K562 (cell line): ENCODE measurements around the gene CLTA. TPM values are rescaled to one million over a fixed set of nuclear protein-coding genes. Genes with fewer than 3 reads are reported as not detected.
"Not testable (repeated sequence)": the region's sequence is repeated elsewhere in the genome, so short reads cannot be mapped to it uniquely, and the experiment has no call there.

Experiments used
- ATAC-seq: fragments of 200-7000 bp; cut with Tn5 transposase; 3 replicates; pipeline ENCODE4 v1.9.1; 2020; ENCODE audit warnings: moderate library complexity
- BruUV-seq: library from RNA; stranded (reverse); fragments of 400-500 nt; replicated peaks from 2 replicates; lab custom pipeline; 2021; lab: Mats Ljungman, UMichigan
- CTCF ChIA-PET: fragments of 300-600 bp; formaldehyde crosslinking; extraction: SDS; loops from one replicate; lab custom pipeline; 2021; ENCODE audit warnings: low intra/inter-chr PET ratio; lab: Yijun Ruan, JAX
- POLR2A ChIA-PET: fragments of 300-600, 350-650 bp; sonication (Branson Sonifier 250); formaldehyde crosslinking; extraction: SDS; loops from one replicate; lab custom pipeline; 2021; ENCODE audit warnings: antibody characterized with exemption, inconsistent platforms; lab: Yijun Ruan, JAX
- DNase-seq, 4 experiments: peaks; one replicate each; pipeline versions ENCODE4 v3.0.0 to v3.0.0-alpha.2; 2011 to 2018; ENCODE audit warnings: low spot score in 3 of 4, mixed read lengths in 3 of 4; ENCODE audit errors: extremely low read depth in 1 of 4
- FAIRE-seq: peaks from 2 replicates; lab custom pipeline; 2011; peaks lifted over from hg19 to GRCh38; lab: Jason Lieb, UNC
- H2AFZ ChIP-seq: 2 replicates; pipeline ENCODE4 v1.6.0; 2011; ENCODE audit warnings: low read depth, low read length, control low read depth, inconsistent platforms
- H3K27ac ChIP-seq: fragments of 200-600 bp; 3 replicates; pipeline ENCODE4 v1.8.0; 2011; ENCODE audit warnings: low read depth, mild to moderate bottlenecking, control low read depth, inconsistent platforms, low read length, moderate library complexity, mixed read lengths; ENCODE audit errors: extremely low read depth
- H3K27me3 ChIP-seq, 2 experiments: fragments of 300-600 bp in 1 of 2; 2 replicates in 1 of 2; 3 replicates in 1 of 2; pipeline versions ENCODE4 v1.6.0 to v1.8.0; 2011; ENCODE audit warnings: inconsistent platforms in 2 of 2, low read length in 2 of 2, mild to moderate bottlenecking in 1 of 2, mixed read lengths in 1 of 2, moderate library complexity in 1 of 2; ENCODE audit not compliant: control insufficient read depth in 2 of 2, insufficient read depth in 2 of 2
- H3K36me3 ChIP-seq: fragments of 300-600 bp; 3 replicates; pipeline ENCODE4 v1.8.0; 2011; ENCODE audit warnings: mild to moderate bottlenecking, low read length, inconsistent platforms; ENCODE audit not compliant: control insufficient read depth, insufficient read depth
- H3K4me1 ChIP-seq, 2 experiments: fragments of 200-600 bp in 1 of 2; replicated peaks in 1 of 2; 2 replicates in 1 of 2; 3 replicates in 1 of 2; pipeline versions ENCODE4 v1.5.1 to v1.8.0; 2011; ENCODE audit warnings: inconsistent platforms in 2 of 2, low read length in 2 of 2, mild to moderate bottlenecking in 1 of 2, mixed read lengths in 1 of 2, moderate library complexity in 1 of 2; ENCODE audit not compliant: control insufficient read depth in 2 of 2, insufficient read depth in 2 of 2
- H3K4me2 ChIP-seq: 2 replicates; pipeline ENCODE4 v1.6.1; 2011; ENCODE audit warnings: low read length, control low read depth, inconsistent platforms, mixed read lengths; ENCODE audit not compliant: insufficient read depth
- H3K4me3 ChIP-seq: fragments of 200-600 bp; sonication (generic), shearing (Covaris generic); 2 replicates; pipeline ENCODE4 v1.5.1; 2016; ENCODE audit warnings: control low read depth, inconsistent platforms
- H3K79me2 ChIP-seq: fragments of 200-600 bp; 3 replicates; pipeline ENCODE4 v1.8.0; 2011; ENCODE audit warnings: low read length, inconsistent platforms; ENCODE audit not compliant: control insufficient read depth, insufficient read depth
- H3K9ac ChIP-seq, 2 experiments: 2 replicates each; pipeline versions ENCODE4 v1.6.0 to v1.6.1; 2011; ENCODE audit warnings: low read depth in 2 of 2, low read length in 2 of 2, control low read depth in 1 of 2, inconsistent platforms in 1 of 2, mild to moderate bottlenecking in 1 of 2, mixed read lengths in 1 of 2; ENCODE audit not compliant: insufficient read depth in 1 of 2
- H3K9me1 ChIP-seq: one replicate; pipeline ENCODE4 v1.6.0; 2011; ENCODE audit warnings: inconsistent platforms, mild to moderate bottlenecking, low read length, moderate library complexity; ENCODE audit not compliant: control insufficient read depth, insufficient read depth
- H3K9me3 ChIP-seq: replicated peaks from 2 replicates; pipeline ENCODE4 v1.5.1; 2011; ENCODE audit warnings: low read depth, low read length, inconsistent platforms; ENCODE audit not compliant: control insufficient read depth, insufficient read depth
- H4K20me1 ChIP-seq: replicated peaks from 2 replicates; pipeline ENCODE4 v1.6.1; 2011; ENCODE audit warnings: low read length, inconsistent platforms, mixed read lengths; ENCODE audit not compliant: control insufficient read depth, insufficient read depth
- BACH1 ChIP-seq: fragments of 200-800 bp; sonication (Bioruptor generic); IDR thresholded peaks from 2 replicates; pipeline ENCODE4 v1.6.1; 2016; ENCODE audit warnings: missing genetic modification characterization, missing compliant biosample characterization
- BCL6 ChIP-seq: fragments of 250-450 bp; sonication (Bioruptor Pico); IDR thresholded peaks from 2 replicates; pipeline ENCODE4 v1.4.0; 2020
- DDX20 ChIP-seq: fragments of 450-650 bp; IDR thresholded peaks from 2 replicates; pipeline ENCODE4 v1.6.1; 2016; ENCODE audit warnings: missing genetic modification characterization, low read depth, mild to moderate bottlenecking, missing compliant biosample characterization, moderate library complexity
- ERF ChIP-seq: fragments of 450-650 bp; formaldehyde crosslinking; IDR thresholded peaks from 2 replicates; pipeline ENCODE4 v1.4.0; 2020; ENCODE audit warnings: mild to moderate bottlenecking, mixed read lengths
- RFX7 ChIP-seq: fragments of 250-450 bp; sonication (Bioruptor Pico); IDR thresholded peaks from 2 replicates; pipeline ENCODE4 v1.5.1; 2021; ENCODE audit warnings: mild to moderate bottlenecking
- SIRT6 ChIP-seq: IDR thresholded peaks from one replicate; pipeline ENCODE4 v1.6.1; 2012; ENCODE audit warnings: low read depth, mild to moderate bottlenecking, control low read depth, inconsistent platforms, low read length, moderate library complexity
- ZFP30 ChIP-seq: fragments of 250-450 bp; sonication (Bioruptor Pico); IDR thresholded peaks from 2 replicates; pipeline ENCODE4 v1.8.0; 2022; ENCODE audit warnings: moderate library complexity, mild to moderate bottlenecking, inconsistent platforms, borderline replicate concordance
- WGBS: fragments of 100-300 bp; shearing (Covaris generic); methylation state at CpG from one replicate; pipeline ENCODE4 v1.1.6; 2016; ENCODE audit warnings: low coverage, mixed read lengths; ENCODE audit not compliant: insufficient coverage; ENCODE audit errors: missing lambda C conversion rate; 5-methylcytosine and 5-hydroxymethylcytosine counted together
- in situ Hi-C: fragments of 300-500 bp; cut with MboI; formaldehyde crosslinking; loops from 4 replicates; pipeline ENCODE4 v1.15.0; 2018; ENCODE audit warnings: inconsistent platforms, mixed read lengths
- intact Hi-C: fragments of 100-400 bp; cut with micrococcal nuclease; formaldehyde crosslinking; loops from 2 replicates; pipeline ENCODE4 v1.14.2; 2022
- polyA plus RNA-seq, 8 experiments: library from polyadenylated mRNA; depleted of rRNA in 4 of 8; stranded (reverse) in 5 of 8; unstranded in 3 of 8; fragments of >200 nt; fragmentation: Nextera tagmentation in 2 of 8; fragmentation: Illumina TruSeq in 1 of 8; extraction: Ambion mirVana in 2 of 8; extraction: Trizol in 1 of 8; gene quantifications; 2 replicates each; pipeline versions ENCODE4 v1.2.1 to v1.2.3, GENCODE V29; 2011 to 2014; ENCODE audit warnings: inconsistent platforms in 1 of 8, missing spikeins in 1 of 8
- total RNA-seq, 7 experiments: library from RNA; depleted of rRNA in 6 of 7; stranded (reverse); fragments of >200 nt in 6 of 7; fragmentation: Illumina TruSeq in 2 of 7; extraction: Trizol in 2 of 7; gene quantifications; 2 replicates each; pipeline versions ENCODE4 v1.2.1 to v1.2.3, GENCODE V29; 2011 to 2021; ENCODE audit warnings: low replicate concordance in 1 of 7

CLTA gene
- total and polyA plus RNA-seq, 9 of the 15 experiments (the other 6 are each of a cell fraction or from before 2014, with no cell fraction given), result 37.8 to 219 (median 144) TPM

DNA sequence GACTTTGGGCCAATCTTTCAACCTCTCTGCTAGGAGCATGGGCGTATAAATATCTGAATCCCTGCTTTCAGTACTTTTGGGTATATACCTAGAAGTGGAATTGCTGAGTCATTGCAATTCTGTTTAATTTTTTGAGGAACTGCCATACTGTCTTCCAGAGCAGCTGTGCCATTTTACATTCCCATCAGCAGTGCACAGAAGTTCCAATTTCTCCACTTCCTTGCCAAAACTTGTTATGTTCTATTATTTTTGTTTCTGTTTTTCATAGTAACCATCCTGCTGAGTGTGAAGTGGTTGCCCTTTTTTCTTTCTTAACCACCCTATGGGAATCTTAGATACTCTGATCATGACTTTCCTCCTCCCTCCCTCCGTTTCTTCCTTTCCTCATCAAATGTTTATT, 32.6 kb upstream of the CLTA start (continued):
- TF ChIP-seq ERF (CRISPR knock-in tag), result no peak
- no peak for TF ChIP-seq SIRT6
- TF ChIP-seq RFX7 (CRISPR knock-in tag), result no peak

DNA sequence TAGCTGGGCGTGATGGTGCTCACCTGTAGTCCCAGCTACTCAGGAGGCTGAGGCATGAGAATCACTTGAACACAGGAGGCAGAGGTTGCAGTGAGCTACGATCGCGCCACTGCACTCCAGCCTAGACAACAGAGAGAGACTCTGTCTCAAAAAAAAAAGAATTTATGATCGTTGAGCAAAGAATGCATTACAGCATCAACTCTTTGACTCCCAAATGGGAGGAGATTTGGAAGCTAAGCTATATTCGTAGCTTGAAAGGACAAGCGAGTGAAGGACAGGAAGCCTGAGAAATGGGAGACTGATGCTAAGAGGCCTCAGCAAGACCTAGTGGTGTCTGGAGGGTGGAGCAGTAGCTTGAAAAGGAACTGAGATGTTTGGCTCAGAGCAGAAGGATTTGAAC, 31.8 kb upstream of the CLTA start:
- 81% methylated on average over 7 of the region's 7 CpGs for WGBS
- in situ Hi-C loops, result no loop called here
- CTCF ChIA-PET, result no interaction called here

DNA sequence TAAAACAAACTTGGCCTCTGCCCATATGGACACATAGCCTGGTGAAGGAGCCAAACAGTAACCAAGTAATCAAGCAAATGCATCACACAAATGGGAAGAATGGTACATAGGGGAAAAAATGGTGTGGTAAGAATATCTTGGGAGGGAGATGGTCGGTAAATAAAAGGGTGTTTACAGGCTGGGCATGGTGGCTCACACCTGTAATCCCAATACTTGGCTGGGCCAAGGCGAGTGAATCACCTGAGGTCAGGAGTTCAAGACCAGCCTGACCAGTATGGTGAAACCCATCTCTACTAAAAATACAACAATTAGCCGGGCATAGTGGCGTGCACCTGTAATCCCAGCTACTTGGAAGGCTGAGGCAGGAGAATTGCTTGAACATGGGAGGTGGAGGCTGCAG, 31.2 kb upstream of the CLTA start:
- CTCF ChIA-PET, result interaction anchor here (0.6 kb wide), 1 partner anchor 83 kb away, joined by 3 read pairs; no protein-coding TSS in a partner anchor
- H3K9me1 ChIP-seq, H3K27me3 ChIP-seq, FAIRE-seq, H4K20me1 ChIP-seq, H3K4me2 ChIP-seq, H3K4me1 ChIP-seq, in situ Hi-C loops, H3K9me3 ChIP-seq, H3K4me3 ChIP-seq, BruUV-seq, DNase-seq, H3K36me3 ChIP-seq, ATAC-seq, intact Hi-C loops, H2AFZ ChIP-seq, H3K79me2 ChIP-seq, H3K27ac ChIP-seq, H3K9ac ChIP-seq: not testable (repeated sequence)
- POLR2A ChIA-PET, result interaction anchor here (0.6 kb wide), 1 partner anchor 685 kb away, joined by 3 read pairs; no protein-coding TSS in a partner anchor
- 35% methylated on average over 4 of the region's 4 CpGs for WGBS

More for the DNA sequence above, 31.8 kb upstream of the CLTA start:
- no peak overlapping the region for H2AFZ ChIP-seq
- H3K9ac ChIP-seq, result no peak overlapping the region
- H3K9me1 ChIP-seq, result no peaks in the 10 kb centered on the region
- POLR2A ChIA-PET, result interaction anchor here (0.6 kb wide), 1 partner anchor 686 kb away, joined by 3 read pairs; no protein-coding TSS in a partner anchor
- H3K79me2 ChIP-seq, result no peaks in the 10 kb centered on the region
- no peak overlapping the region for H3K4me3 ChIP-seq
- H3K27ac ChIP-seq, result no peak overlapping the region
- TF ChIP-seq BCL6 (CRISPR knock-in tag) (no peak), DDX20 (no peak), BACH1 (tag) (no peak), ZFP30 (CRISPR knock-in tag) (no peak)
- 0 out of 2 replicates have a peak, but pooled peaks cover 1% of the 10 kb centered on the region for H3K9me3 ChIP-seq
- H3K4me2 ChIP-seq, result no peak overlapping the region
- no peaks in the 10 kb centered on the region for H3K36me3 ChIP-seq
- intact Hi-C loops, result no loop called here
- FAIRE-seq (no peak), ATAC-seq (no peak), DNase-seq (no peak)
- BruUV-seq, result no TSS peak
- H3K27me3 ChIP-seq, result no peaks in the 10 kb centered on the region
- H3K4me1 ChIP-seq, result peaks cover 3 to 6% of the 10 kb centered on the region in 2 experiments; a peak in 4 of 5 replicates
- H4K20me1 ChIP-seq, result no peaks in the 10 kb centered on the region

DNA sequence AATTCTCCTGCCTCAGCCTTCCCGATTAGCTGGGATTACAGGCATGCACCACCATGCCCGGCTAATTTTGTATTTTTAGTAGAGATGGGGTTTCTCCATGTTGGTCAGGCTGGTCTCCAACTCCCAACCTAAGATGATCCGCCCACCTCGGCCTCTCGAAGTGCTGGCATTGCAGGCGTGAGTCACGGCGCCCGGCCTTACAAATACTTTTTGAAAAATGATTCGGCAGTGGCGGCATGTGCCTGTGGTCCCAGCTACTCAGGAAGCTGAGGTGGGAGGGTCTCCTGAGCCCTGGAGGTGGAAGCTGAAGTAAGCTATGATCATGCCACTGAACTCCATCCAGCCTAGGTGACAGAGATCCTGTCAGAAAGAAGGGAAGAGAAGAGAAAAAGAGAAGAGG, 30.6 kb upstream of the CLTA start:
- H3K4me3 ChIP-seq, H3K9me3 ChIP-seq, H3K9ac ChIP-seq, H3K79me2 ChIP-seq, H3K4me2 ChIP-seq, H2AFZ ChIP-seq, CTCF ChIA-PET, H3K9me1 ChIP-seq, H3K27me3 ChIP-seq, DNase-seq, H3K4me1 ChIP-seq, FAIRE-seq, POLR2A ChIA-PET, intact Hi-C loops, H3K27ac ChIP-seq, in situ Hi-C loops, BruUV-seq, H3K36me3 ChIP-seq, ATAC-seq, H4K20me1 ChIP-seq: not testable (repeated sequence)
- WGBS, result 51% methylated on average over 11 of the region's 11 CpGs
